Stimulated activated CD4-positive, alpha-beta T cell treated with anti-CD3 and anti-CD28 coated beads, Interleukin-12 subunit alpha, Interleukin-12 subunit beta, amount 100 ng/mL, for 48 hours (primary cell): ENCODE measurements around the gene JOSD2.

Experiments
- DNase-seq, 3 donors: peaks; one replicate each; pipeline ENCODE4 v3.0.0-alpha.2; 2020; ENCODE audit warnings: low read depth in 2 of 3, low spot score in 1 of 3

JOSD2 gene

DNA sequence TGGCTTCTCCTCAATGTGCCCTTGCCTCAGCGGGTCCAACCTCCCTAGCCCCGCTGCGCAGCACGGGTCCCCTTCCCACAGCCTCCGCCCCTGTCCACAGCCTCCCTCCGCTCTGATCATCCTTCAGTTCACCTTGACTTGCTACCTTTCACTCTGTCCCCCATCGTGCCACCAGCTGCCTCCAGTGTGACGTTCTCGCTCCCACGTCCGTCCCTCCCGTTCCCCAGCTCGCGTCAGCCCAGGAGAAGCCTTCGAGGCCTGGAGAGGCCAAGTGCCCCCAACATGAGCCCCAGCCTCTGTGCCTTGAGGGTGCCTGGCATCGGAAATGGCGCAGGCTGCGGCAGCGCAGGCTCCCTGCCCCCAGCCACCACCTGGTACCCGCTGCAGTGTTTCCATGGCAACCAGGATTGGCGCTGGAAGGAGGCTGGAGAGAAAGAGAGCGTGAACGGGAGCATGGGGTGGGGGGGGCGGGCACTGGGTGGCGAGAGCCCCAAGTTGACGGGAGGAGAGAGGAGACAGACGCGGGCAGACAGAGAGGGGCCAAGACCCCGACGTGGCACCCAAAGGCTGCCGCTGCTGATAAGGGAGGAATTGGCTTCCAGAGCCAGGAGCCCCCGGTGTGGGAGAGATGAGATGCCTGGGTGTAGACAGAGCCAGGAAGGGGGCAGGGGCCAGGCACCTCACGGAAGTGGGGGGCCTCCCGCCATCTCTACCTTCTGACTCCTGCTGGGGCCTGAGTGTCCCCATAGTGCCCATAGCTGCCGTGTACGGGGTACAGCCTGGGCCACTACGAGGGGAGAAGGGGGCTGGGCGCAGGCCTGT lies 3.6 kb upstream of the JOSD2 start:
- no peak for DNase-seq

- no peak for DNase-seq
Measured at GRCh38 chr19:50513746-50514345, 2.9 kb upstream of the JOSD2 start, which contains the start of gene ASPDH. ASPDH (minus strand) TSS chr19:50513913; CDS start chr19:50513823, 90 bp downstream.

DNA sequence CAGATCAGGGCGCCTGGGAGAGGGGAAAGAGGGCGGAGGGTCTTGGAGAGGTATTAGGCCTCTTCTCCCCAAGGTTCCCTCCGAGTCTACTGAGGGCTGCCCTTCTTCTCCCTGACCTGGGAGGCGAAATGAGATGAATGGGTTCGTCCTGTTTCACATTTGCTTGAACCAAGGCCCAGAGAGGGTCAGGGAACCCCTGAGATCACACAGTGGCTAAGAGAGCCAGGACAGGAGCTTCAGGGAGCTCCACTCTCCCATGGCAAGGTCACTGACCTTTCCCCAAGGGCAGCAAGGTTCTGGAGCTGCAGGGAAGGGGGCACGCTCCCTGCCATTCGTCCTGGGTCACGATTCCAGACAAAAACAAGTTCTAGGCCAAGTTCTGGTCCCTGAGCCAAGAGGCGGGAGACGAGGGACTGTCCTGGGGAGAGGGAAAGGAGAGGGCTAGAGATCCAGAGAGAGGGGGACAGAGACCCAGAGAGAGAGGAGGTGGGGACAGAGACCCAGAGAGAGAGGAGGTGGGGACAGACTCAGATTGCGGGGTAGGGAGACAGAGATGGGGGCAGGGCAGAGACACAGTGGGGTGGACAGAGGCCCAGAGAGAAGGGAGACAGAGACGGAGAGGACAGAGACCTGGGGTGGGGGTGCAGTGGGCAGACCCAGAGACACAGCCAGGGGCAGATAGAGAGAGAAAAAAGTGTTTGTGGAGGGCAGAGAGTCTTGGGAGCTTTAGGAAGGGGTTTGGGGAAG lies 2.2 kb upstream of the JOSD2 start:
- no peak for DNase-seq

GRCh38 chr19:50512112-50512998 lies 1.4 kb upstream of the JOSD2 start:
- DNase-seq, result no peak

DNA sequence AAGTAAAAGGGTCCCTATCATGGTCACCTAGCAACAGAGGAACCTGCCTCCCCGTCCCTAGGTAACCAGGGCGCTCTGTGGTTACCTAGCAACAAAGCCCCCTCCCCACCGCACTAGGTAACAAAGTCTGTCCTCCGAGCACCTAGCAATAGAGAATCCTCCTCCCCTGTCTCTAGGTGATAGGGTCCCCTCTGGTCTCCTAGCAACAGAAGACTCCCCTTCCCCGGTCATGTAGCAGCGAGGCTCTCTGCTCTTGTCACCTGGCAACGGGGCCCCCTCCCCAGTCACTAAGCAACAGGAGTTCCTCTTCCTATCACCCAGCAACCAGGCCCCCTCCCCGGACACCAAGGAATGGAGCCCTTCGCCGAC lies 307 bp downstream of the JOSD2 start:
- DNase-seq, result no peak

- no peak for DNase-seq
Measured at GRCh38 chr19:50510121-50510670, 795 bp downstream of the JOSD2 start.

DNA sequence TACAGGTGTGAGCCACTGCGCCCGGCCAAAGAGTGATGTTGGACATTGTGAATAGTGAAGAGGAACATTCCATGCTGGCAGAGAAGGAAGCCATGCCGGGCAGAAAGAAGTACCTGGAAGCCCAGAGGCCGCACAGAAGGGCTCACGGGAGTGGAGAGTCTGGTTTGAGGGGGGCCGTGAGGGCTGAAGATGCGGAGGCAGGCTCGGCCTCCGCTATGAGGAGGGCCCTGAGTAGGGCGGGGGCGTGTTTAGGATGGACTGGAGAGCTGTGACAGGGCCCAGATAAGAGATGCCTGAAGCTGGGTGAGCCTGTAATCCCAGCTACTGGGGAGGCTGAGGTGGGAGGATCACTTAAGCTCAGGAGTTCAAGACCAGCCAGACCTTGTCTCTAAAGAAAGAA lies 1.6 kb downstream of the JOSD2 start:
- no peak for DNase-seq

DNA sequence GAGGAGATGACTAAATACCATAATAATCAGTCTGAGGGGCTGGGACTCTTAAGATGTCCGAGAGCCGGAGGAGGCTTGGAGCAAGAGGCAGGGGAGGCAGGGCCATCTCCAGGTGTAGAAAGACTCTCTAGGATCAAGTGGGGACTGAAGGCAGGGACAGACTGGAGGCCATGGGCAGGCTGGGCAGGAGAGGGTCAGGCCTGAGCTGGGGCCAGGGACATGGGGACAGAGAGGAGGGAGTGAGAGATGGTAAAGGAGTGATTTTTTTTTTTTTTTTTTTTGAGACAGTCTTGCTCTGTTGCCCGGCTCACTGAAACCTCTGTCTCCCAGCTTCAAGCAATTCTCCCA lies 2.2 kb downstream of the JOSD2 start:
- DNase-seq, result no peak

DNA sequence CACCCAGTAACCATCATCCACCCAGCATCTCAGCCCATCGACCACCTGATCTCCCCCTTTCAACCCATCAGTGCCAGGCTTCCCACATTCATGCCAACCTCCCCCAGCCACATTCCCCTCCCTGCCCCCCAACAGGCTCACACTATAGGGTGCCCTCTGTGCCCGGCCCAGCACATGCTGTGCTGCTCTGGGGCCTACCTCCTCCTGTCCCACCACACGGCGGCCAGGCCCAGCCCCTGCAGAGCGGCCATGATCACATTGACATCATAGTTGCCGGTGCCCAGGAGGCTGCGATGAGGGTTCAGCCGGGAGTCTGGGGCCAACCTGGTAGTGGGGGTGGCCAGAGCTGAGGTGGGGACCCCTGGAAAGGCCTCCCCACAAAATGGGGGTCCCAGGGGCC lies 3.6 kb downstream of the JOSD2 start:
- no peak for DNase-seq

DNA sequence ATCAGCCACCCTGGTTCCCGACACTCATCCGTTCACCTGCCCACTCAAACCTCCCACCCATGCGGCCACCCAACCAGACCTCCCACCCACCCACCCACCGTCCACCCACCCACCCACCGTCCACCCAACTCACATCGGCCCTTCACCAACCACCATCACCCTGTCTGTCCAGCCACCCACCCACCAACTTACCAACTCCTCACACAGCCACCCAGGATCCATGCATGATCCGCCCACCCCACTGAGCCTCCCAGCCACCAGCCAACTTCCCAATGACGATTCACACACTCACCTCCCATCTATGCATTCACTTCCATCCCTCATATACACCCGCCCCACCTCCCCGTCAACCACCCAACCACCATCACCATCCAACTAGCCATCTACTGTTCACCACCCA lies 4.3 kb downstream of the JOSD2 start:
- DNase-seq, result no peak

GRCh38 chr19:50505856-50506611 lies 5.0 kb downstream of the JOSD2 start:
- DNase-seq, result no peak

GRCh38 chr19:50501568-50502475 lies 9.2 kb downstream of the JOSD2 start:
- no peak for DNase-seq

GRCh38 chr19:50501186-50501567 lies 9.8 kb downstream of the JOSD2 start:
- no peak for DNase-seq

DNA sequence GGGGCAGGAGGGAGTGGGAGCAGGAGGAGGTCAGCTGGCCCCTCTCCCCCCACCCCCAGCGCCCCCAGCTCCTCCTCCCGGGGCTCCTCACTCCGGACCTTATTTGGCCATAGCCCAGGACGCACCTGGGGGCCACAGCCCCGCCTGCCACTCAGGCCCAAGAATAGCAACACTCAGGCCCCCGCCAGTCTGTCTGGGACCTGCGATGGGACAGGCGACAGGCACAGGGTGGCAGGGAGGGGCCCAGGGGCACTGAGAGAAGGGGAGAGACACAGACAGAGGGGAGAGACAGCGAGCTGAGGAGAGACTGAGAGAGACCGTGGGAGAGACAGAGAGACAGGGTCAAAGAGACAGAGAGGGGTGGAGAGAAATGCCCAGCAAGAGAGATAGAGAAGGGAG lies 10.2 kb downstream of the JOSD2 start:
- no peak for DNase-seq

DNA sequence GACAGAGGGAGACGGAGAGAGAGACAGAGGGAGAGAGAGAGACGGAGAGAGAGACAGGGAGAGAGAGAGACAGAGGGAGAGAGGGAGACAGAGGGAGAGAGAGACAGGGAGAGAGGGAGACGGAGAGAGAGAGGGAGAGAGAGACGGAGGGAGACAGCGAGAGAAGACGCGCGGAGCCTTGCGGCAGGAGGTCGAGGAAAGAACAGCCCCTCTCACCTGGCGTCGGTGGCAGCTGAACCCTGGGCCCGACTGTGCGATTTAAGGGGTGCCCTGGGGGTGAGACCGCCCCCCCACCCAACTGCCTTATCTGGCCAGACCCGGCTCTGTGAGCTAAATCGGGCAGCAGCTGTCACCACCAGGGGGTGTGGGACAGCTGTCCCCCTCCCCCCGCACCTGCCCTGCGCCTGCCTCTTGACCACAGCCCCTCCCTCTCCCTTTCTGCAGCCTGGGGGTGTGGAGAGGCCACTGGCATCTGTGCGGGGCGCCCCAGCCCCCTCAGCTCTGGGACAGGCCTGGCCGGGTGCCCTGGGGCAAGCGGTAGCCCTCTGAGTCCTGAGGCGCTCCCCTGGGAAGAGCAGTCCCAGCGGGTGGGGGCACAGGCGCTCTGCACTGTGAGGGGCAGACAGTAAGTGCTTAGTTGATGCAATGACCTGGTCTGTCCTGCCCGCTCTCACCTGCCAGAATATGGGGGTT lies 10.8 kb downstream of the JOSD2 start:
- no peak for DNase-seq

DNA sequence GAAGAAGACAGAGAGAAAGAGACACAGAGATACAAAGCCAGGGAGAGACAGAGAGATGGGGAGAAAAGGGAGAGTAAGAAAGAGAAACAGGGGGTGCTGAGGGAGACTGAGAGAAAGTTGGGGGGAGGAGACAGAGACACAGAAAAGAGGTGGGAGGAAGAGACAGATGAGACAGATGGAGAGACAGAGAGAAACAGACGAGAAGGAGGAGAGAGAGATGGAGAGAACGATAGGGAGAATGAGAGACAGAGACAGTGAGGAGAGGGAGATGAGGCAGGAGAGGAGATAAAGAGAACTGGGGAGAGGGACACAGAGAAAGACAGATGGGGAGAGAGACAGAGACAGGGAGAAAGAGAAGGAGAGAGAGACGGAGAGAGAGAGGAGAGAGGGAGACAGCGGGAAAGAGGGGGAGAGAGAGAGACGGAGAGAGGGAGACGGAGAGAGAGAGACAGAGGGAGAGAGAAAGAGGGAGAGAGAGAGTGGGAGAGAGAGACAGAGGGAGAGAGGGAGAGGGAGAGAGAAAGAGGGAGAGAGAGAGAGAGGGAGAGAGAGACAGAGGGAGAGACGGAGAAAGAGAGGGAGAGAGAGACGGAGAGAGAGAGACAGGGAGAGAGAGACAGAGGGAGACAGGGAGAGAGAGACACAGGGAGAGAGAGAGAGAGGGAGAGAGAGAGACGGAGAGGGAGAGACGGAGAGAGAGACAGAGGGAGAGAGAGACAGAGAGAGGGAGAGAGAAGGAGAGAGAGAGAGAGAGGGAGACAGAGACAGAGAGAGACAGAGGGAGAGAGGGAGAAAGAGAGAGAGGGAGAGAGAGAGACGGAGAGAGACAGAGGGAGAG lies 12.6 kb downstream of the JOSD2 start:
- DNase-seq, result no peak

- no peak for DNase-seq
Measured at GRCh38 chr19:50497022-50497405, 14.0 kb downstream of the JOSD2 start.
